ENCODE results near the gene SORBS2.

SORBS2 gene

GRCh38 chr4:185803022-185803421, 9.0 kb downstream of the SORBS2 start:
- DNase-seq = no peak
- intact Hi-C loops (cut with DNase I) = no loop called here

GRCh38 chr4:185801471-185801870, 10.5 kb downstream of the SORBS2 start:
- no peak for DNase-seq

GRCh38 chr4:185800266-185800945, 11.6 kb downstream of the SORBS2 start:
- no peak for DNase-seq
- intact Hi-C loops (cut with DNase I) = no loop called here

More at GRCh38 chr4:185801471-185801870, 10.5 kb downstream of the SORBS2 start:
- intact Hi-C loops (cut with DNase I) = no loop called here

GRCh38 chr4:185799442-185799841, 12.6 kb downstream of the SORBS2 start:
- DNase-seq = no peak
- intact Hi-C loops (cut with DNase I) = no loop called here

- intact Hi-C loops (cut with DNase I) = no loop called here
- no peak for DNase-seq
Measured at GRCh38 chr4:185797596-185798338, 14.2 kb downstream of the SORBS2 start.

- DNase-seq = no peak
- intact Hi-C loops (cut with DNase I) = no loop called here
Measured at GRCh38 chr4:185797018-185797417, 15.0 kb downstream of the SORBS2 start.

GRCh38 chr4:185796176-185796575, 15.8 kb downstream of the SORBS2 start:
- DNase-seq = no peak
- intact Hi-C loops (cut with DNase I) = no loop called here

- intact Hi-C loops (cut with DNase I) = no loop called here
- no peak for DNase-seq
Measured at GRCh38 chr4:185794637-185795036, 17.4 kb downstream of the SORBS2 start.

- intact Hi-C loops (cut with DNase I) = no loop called here
- no peak for DNase-seq
Measured at GRCh38 chr4:185793716-185794115, 18.3 kb downstream of the SORBS2 start.

- DNase-seq = no peak
- intact Hi-C loops (cut with DNase I) = no loop called here
Measured at GRCh38 chr4:185793116-185793485, 18.9 kb downstream of the SORBS2 start.

GRCh38 chr4:185792384-185793115, 19.4 kb downstream of the SORBS2 start:
- DNase-seq = no peak
- intact Hi-C loops (cut with DNase I) = no loop called here

- intact Hi-C loops (cut with DNase I) = no loop called here
- peak in 2 of 10 donors; percentile 21 to 70 for DNase-seq
Measured at GRCh38 chr4:185787926-185788679, 23.9 kb downstream of the SORBS2 start.

GRCh38 chr4:185786422-185786821, 25.6 kb downstream of the SORBS2 start:
- intact Hi-C loops (cut with DNase I) = no loop called here
- no peak for DNase-seq

- intact Hi-C loops (cut with DNase I) = no loop called here
- DNase-seq = no peak
Measured at GRCh38 chr4:185783574-185783973, 28.4 kb downstream of the SORBS2 start.

- intact Hi-C loops (cut with DNase I) = no loop called here
- DNase-seq = no peak
Measured at GRCh38 chr4:185782523-185782922, 29.5 kb downstream of the SORBS2 start.

- intact Hi-C loops (cut with DNase I) = no loop called here
- peak in 1 of 10 donors; percentile 84 for DNase-seq
Measured at GRCh38 chr4:185781555-185782215, 30.3 kb downstream of the SORBS2 start.

- no peak for DNase-seq
- intact Hi-C loops (cut with DNase I) = no loop called here
Measured at GRCh38 chr4:185780472-185780871, 31.5 kb downstream of the SORBS2 start.

GRCh38 chr4:185779517-185779916, 32.5 kb downstream of the SORBS2 start:
- no peak for DNase-seq
- intact Hi-C loops (cut with DNase I) = no loop called here

GRCh38 chr4:185778307-185778706, 33.7 kb downstream of the SORBS2 start:
- DNase-seq = no peak
- intact Hi-C loops (cut with DNase I) = no loop called here

All from posterior cingulate gyrus (tissue), 11 donors.